GM10266 (cell line): Measurements from ENCODE around the gene RAB4A.

Experiments
- DNase-seq: peaks from one replicate; pipeline ENCODE4 v3.0.0; 2012; ENCODE audit errors: extremely low spot score
- CTCF ChIP-seq: IDR thresholded peaks from 2 replicates; pipeline ENCODE4 v1.5.1; 2012; ENCODE audit warnings: mild to moderate bottlenecking, low read depth; ENCODE audit not compliant: control insufficient read depth, insufficient read depth; ENCODE audit errors: missing control alignments

RAB4A gene

GRCh38 chr1:229309074-229309473, 38.2 kb downstream of the RAB4A start:
- no peak for TF ChIP-seq CTCF
- DNase-seq, result no peak

- no peak for DNase-seq
- no peak for TF ChIP-seq CTCF
Observed at GRCh38 chr1:229309684-229310083, 38.8 kb downstream of the RAB4A start.

GRCh38 chr1:229310833-229311232, 39.9 kb downstream of the RAB4A start:
- DNase-seq, result no peak
- TF ChIP-seq CTCF, result no peak

- DNase-seq, result no peak
- TF ChIP-seq CTCF, result no peak
Observed at GRCh38 chr1:229316166-229316565, 45.3 kb downstream of the RAB4A start.

GRCh38 chr1:229318056-229318455, 47.1 kb downstream of the RAB4A start:
- no peak for DNase-seq
- TF ChIP-seq CTCF, result no peak

- TF ChIP-seq CTCF, result no peak
- no peak for DNase-seq
Observed at GRCh38 chr1:229319487-229319886, 48.6 kb downstream of the RAB4A start.

- no peak for DNase-seq
Observed at GRCh38 chr1:229323201-229323600, 52.3 kb downstream of the RAB4A start.

More at GRCh38 chr1:229323201-229323600, 52.3 kb downstream of the RAB4A start:
- no peak for TF ChIP-seq CTCF
